T-helper 1 cell treated with Interleukin-12 subunit alpha and Interleukin-12 subunit beta and Interleukin-4 antibody, amounts not matched to agents 30 μg/mL and 1 μg/mL, for 36 hours (primary cell): ENCODE data around the gene CEP72.
"Not testable (repeated sequence)": the region's sequence is repeated elsewhere in the genome, so short reads cannot be mapped to it uniquely, and the experiment has no call there.

Experiments used
- H3K27ac Mint-ChIP-seq: one replicate; pipeline ENCODE4 v1.8.0; 2021; ENCODE audit warnings: mild to moderate bottlenecking, mixed read lengths
- H3K27me3 Mint-ChIP-seq: one replicate; pipeline ENCODE4 v1.8.0; 2021; ENCODE audit warnings: low read depth, mixed read lengths
- H3K36me3 Mint-ChIP-seq: one replicate; pipeline ENCODE4 v1.8.0; 2021; ENCODE audit warnings: low read depth, mixed read lengths
- H3K4me1 Mint-ChIP-seq: one replicate; pipeline ENCODE4 v1.8.0; 2021; ENCODE audit warnings: low read depth, mixed read lengths
- H3K4me3 Mint-ChIP-seq: one replicate; pipeline ENCODE4 v1.8.0; 2021; ENCODE audit warnings: mild to moderate bottlenecking, moderate library complexity, mixed read lengths
- H3K9me3 Mint-ChIP-seq: one replicate; pipeline ENCODE4 v1.8.0; 2021; ENCODE audit warnings: mixed read lengths

Gene CEP72

DNA sequence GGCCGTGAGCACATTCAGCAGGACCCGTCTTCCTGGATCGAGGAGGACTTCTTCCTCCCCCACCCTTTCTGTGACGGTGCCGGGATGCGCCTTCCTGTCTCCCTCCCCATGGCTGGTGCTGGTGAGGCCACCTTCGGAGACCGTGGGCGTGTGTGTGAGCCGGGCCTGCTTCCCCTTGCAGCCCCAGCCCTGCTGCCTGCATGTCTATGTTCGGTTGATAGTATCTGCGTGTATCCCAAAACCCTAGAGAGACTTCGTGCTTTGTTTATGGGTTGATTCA lies 12.8 kb downstream of the CEP72 start:
- no peaks in the 10 kb centered on the region for H3K9me3 Mint-ChIP-seq
- H3K27me3 Mint-ChIP-seq = no peaks in the 10 kb centered on the region
- H3K36me3 Mint-ChIP-seq = peaks cover 14% of the 10 kb centered on the region
- H3K4me3 Mint-ChIP-seq = no peak overlapping the region
- H3K27ac Mint-ChIP-seq = no peak overlapping the region
- no peaks in the 10 kb centered on the region for H3K4me1 Mint-ChIP-seq

DNA sequence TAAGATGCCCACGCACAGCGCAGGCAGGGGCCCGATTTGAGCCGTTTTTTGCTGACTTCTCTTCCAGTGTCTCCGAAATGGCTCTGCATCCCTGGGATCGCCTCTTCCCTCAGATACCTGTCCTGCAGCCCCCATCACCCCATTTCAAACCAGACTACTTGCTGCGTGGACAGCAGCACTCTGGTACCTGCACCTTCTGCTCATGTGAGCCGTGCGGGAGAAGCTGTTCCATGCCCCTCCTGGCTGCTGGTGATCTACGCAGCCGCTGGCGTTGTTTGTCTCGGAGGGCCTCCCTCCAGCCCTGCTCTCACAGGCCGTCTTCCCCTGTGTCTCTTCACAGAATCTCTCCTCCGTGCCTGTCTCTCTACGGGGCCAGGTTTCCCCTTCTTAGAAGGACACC lies 13.4 kb downstream of the CEP72 start:
- Mint-ChIP-seq H3K27me3 (no peaks in the 10 kb centered on the region), H3K36me3 (peaks cover 13% of the 10 kb centered on the region), H3K9me3 (no peaks in the 10 kb centered on the region), H3K4me1 (no peaks in the 10 kb centered on the region), H3K27ac (no peak overlapping the region), H3K4me3 (no peak overlapping the region)

GRCh38 chr5:626850-627249 lies 14.7 kb downstream of the CEP72 start:
- H3K9me3 Mint-ChIP-seq = no peaks in the 10 kb centered on the region
- H3K27ac Mint-ChIP-seq = no peak overlapping the region
- no peaks in the 10 kb centered on the region for H3K4me1 Mint-ChIP-seq
- no peak overlapping the region for H3K4me3 Mint-ChIP-seq
- peaks cover 13% of the 10 kb centered on the region for H3K36me3 Mint-ChIP-seq
- no peaks in the 10 kb centered on the region for H3K27me3 Mint-ChIP-seq

DNA sequence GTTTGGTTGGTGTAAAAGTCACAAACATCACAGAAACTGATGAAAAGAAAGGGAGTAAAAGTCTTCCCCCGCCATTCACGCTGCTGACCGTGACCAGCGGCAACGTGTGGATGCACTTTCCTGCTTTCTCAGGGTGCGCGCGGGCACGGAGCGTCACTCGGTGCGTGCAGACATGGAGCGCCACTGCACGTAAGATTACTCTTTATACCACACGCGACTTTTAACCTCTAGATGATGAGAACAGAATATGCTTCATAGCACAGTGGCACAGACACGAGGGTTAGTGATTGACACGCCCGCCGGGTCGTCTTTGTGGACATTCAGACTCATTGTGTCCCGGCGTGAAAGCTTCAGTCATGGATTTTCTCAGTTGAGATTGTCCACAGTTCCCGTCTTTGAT lies 15.7 kb downstream of the CEP72 start:
- Mint-ChIP-seq H3K9me3 (no peaks in the 10 kb centered on the region), H3K27ac (no peak overlapping the region), H3K4me3 (no peak overlapping the region), H3K27me3 (no peaks in the 10 kb centered on the region), H3K4me1 (no peaks in the 10 kb centered on the region), H3K36me3 (peaks cover 13% of the 10 kb centered on the region)

GRCh38 chr5:628351-629205 lies 16.4 kb downstream of the CEP72 start:
- not testable (repeated sequence) for H3K27ac Mint-ChIP-seq, H3K9me3 Mint-ChIP-seq, H3K4me3 Mint-ChIP-seq, H3K4me1 Mint-ChIP-seq, H3K27me3 Mint-ChIP-seq
- peaks cover 13% of the 10 kb centered on the region for H3K36me3 Mint-ChIP-seq

DNA sequence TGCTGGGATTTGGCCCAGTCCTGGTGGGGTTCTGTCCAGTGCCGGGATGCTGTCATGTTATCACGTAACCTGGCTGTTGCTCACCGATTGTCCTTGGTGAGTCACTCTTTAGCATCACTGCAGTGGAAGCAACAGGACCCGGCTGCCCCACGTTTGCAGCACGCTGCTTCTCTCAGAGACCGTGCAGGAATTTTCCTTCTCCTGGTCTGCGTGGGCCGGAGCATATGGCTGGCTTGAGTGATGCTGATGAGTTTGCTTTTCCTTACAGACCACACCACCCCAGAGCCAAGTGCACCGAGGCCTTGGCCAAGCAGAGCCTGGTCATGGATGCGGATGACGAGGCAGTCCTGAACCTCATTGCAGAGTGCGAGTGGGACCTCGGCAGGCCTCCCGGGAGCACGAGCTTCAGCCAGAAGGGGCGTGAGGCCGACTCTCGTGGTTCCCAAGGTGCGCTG lies 21.4 kb downstream of the CEP72 start:
- no peaks in the 10 kb centered on the region for H3K27me3 Mint-ChIP-seq
- no peaks in the 10 kb centered on the region for H3K4me1 Mint-ChIP-seq
- H3K4me3 Mint-ChIP-seq = no peak overlapping the region
- H3K36me3 Mint-ChIP-seq = peaks cover 18% of the 10 kb centered on the region
- no peaks in the 10 kb centered on the region for H3K9me3 Mint-ChIP-seq
- no peak overlapping the region for H3K27ac Mint-ChIP-seq

DNA sequence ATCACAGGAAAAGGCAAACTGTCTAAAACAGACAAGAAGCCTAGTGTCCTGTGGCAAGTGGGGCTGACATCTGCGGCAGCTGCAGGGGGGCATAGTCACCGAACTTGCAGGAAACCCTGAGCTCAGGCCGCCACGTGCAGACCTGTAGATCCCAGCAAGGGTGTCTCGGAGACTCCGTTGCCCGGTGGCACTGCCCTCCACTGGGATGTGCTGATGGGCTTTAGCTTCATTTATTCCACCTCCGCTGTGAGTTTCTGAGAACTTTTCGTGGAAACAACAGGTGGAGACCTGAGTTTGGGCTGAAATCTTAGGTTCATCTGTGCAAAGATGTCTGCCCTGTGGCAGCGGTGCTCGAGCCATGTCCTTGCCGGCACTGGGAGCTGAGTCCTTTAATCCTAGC lies 22.1 kb downstream of the CEP72 start:
- H3K27ac Mint-ChIP-seq = no peak overlapping the region

DNA sequence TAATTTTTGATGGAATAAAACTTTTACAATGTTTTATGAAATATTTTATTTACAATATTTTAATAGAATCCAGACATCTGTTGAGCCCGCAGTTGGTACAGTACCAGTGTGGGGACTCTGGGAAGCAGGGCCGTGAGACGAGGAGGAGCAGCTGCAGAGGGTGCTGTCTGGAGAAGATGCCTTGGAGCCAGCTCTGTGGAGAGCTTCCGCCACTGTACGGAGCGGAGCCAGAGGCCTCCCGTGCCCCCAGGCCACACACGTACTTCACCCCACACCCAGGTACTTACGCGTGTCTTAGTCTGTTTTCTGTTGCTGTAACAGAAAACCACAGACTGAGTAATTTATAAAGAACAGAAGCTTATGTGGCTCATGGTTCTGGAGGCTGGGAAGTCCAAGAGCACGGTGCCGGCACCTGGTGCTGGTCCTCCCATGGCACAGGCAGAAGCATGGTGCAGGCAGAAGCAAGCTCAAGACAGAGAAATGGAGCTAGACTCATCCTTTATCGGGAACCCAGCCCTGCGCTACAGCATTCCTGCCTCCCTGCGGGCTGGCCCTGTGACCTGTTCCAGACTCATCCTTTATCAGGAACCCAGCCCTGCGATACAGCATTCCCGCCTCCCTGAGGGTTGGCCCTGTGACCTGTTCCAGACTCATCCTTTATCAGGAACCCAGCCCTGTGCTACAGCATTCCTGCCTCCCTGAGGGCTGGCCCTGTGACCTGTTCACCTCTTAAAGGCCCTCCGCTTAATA lies 23.3 kb downstream of the CEP72 start:
- Mint-ChIP-seq H3K36me3 (peaks cover 21% of the 10 kb centered on the region), H3K27ac (no peak overlapping the region), H3K4me3 (no peak overlapping the region), H3K27me3 (no peaks in the 10 kb centered on the region), H3K9me3 (no peaks in the 10 kb centered on the region), H3K4me1 (no peaks in the 10 kb centered on the region)

More for the DNA sequence above, 22.1 kb downstream of the CEP72 start:
- Mint-ChIP-seq H3K27me3 (no peaks in the 10 kb centered on the region), H3K36me3 (peaks cover 18% of the 10 kb centered on the region), H3K4me1 (no peaks in the 10 kb centered on the region), H3K9me3 (no peaks in the 10 kb centered on the region), H3K4me3 (no peak overlapping the region)

- no peaks in the 10 kb centered on the region for H3K27me3 Mint-ChIP-seq
- H3K4me1 Mint-ChIP-seq = no peaks in the 10 kb centered on the region
- no peak overlapping the region for H3K27ac Mint-ChIP-seq
- no peak overlapping the region for H3K4me3 Mint-ChIP-seq
- peaks cover 21% of the 10 kb centered on the region for H3K36me3 Mint-ChIP-seq
- H3K9me3 Mint-ChIP-seq = no peaks in the 10 kb centered on the region
Observed at GRCh38 chr5:636951-637350, 24.8 kb downstream of the CEP72 start.

DNA sequence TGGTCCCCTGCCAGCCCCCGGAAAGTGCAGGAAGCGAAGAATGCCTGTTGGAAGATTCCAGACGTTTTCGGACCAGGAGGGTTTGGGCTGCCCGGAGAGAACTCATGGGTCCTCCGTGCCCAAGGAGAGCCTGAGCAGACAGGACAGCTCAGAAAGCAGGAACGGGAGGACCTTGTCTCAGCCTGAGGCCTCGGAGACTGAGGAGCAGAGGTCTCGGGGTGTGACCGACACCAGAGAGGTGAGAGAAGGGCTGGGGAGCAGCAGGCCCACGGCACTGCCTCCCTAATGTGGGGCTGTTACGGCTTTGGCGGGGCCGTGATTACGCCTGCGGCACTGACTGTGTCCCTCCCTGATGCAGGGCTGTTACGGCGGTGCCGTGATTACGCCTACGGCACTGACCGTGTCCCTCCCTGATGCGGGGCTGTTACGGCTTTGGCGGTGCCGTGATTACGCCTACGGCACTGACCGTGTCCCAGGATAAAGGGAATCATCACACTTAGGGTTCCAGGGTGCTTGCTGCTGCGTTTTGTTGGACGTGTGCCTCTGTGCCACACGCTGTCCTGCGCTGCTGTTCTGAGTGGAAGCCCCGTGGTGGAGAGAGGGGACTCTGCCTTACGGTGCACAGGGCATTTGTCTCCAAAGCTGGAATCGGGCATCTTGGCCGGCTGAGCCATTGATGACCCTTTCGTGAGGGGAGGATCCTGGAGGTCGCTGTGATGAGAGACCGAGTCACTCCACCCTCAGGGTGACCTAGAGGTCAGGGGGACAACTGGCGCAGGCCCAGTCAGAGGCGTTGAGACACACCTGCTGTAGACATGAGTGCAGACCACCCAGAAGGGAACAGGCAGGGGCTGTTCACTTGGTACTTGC lies 25.7 kb downstream of the CEP72 start:
- H3K36me3 Mint-ChIP-seq = peaks cover 21% of the 10 kb centered on the region
- H3K27me3 Mint-ChIP-seq = no peaks in the 10 kb centered on the region
- H3K27ac Mint-ChIP-seq = no peak overlapping the region
- H3K9me3 Mint-ChIP-seq = no peaks in the 10 kb centered on the region
- H3K4me1 Mint-ChIP-seq = no peaks in the 10 kb centered on the region
- no peak overlapping the region for H3K4me3 Mint-ChIP-seq

DNA sequence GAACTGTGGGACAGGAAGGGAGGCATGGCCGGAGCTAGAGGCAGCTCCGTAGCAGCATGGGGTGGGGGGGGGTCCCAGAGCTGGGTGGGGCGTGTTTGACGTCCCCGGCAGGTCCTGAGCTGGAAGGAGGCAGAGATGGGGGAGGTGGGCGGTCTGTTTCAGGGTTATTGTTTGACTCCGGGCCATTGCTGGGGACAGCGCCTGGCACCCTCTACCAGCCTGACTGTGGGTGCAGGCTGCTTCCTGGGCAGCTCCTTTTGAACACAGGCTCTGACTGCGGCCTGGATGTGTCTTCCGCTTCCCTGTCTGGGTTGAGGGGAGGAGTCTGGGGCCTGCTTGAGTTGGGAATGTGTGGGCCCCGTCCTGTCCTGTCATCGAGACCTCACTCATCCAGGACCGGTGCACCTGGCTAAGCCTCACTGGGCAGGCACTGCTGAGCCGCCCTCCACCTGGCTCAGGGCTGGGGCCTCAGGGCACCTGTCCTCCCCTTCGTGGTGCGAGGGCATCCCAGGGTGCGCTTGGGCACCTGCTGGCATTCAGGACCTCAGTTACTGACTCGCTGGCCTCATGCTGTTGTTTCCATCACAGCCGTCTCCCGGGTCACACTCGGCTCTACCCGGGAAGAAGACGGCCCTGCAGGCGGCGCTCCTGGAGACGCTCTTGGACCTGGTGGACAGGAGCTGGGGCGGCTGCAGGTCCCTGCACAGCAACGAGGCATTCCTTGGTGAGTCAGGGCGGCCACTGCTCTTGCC lies 26.5 kb downstream of the CEP72 start:
- Mint-ChIP-seq H3K27ac (no peak overlapping the region), H3K4me3 (no peak overlapping the region), H3K36me3 (peaks cover 21% of the 10 kb centered on the region), H3K27me3 (no peaks in the 10 kb centered on the region), H3K4me1 (no peaks in the 10 kb centered on the region), H3K9me3 (no peaks in the 10 kb centered on the region)

GRCh38 chr5:639253-639530 lies 27.1 kb downstream of the CEP72 start:
- Mint-ChIP-seq H3K27ac (no peak overlapping the region), H3K4me3 (no peak overlapping the region), H3K4me1 (peaks cover 2% of the 10 kb centered on the region), H3K27me3 (no peaks in the 10 kb centered on the region), H3K9me3 (no peaks in the 10 kb centered on the region), H3K36me3 (peaks cover 23% of the 10 kb centered on the region)

DNA sequence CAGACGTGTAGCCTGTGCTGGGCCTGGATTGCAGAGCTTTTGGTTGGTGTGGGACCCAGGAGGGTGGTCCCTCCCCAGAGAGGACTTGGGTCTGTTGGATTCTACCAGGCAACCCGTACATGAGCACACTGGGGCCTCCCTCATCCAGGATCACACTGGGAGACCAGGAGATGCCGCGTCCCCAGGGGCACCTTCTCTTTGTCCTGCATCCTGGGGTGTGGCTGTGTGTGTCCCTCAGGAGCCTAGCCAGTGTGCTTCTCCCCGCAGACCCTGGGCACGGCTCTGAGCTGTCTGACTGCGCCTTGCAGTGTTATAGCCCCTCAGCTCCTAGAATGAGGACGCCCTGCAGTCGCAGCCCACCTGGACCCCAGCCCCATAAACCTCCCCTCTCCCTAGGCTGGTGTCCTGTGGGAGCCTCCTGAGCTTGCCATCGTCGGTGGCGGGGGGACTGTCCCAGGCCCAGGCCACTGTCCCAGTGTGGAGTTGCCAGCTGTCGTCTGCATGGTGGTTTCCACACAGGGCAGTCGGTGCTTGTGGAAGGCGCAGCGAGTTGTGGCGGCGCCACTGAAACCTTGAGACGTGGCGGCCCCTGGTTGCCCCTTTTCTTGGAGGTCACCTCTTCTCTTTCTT lies 27.6 kb downstream of the CEP72 start:
- no peak overlapping the region for H3K27ac Mint-ChIP-seq
- no peaks in the 10 kb centered on the region for H3K27me3 Mint-ChIP-seq
- no peak overlapping the region for H3K4me3 Mint-ChIP-seq
- peaks cover 2% of the 10 kb centered on the region for H3K4me1 Mint-ChIP-seq
- H3K36me3 Mint-ChIP-seq = peaks cover 24% of the 10 kb centered on the region
- H3K9me3 Mint-ChIP-seq = no peaks in the 10 kb centered on the region
